Endothelial cell (in vitro differentiated cells): ENCODE data around the gene HES3. TPM values are rescaled to one million over a fixed set of nuclear protein-coding genes. Genes with fewer than 3 reads are reported as not detected.
"Not testable (repeated sequence)": the region's sequence is repeated elsewhere in the genome, so short reads cannot be mapped to it uniquely, and the experiment has no call there.

Experiments
- DNase-seq: peaks from one replicate; pipeline ENCODE4 v3.0.0; 2021; ENCODE audit warnings: low spot score
- H3K27ac Mint-ChIP-seq: one replicate; pipeline ENCODE4 v1.8.0; 2021; ENCODE audit warnings: mixed read lengths, inconsistent platforms; ENCODE audit not compliant: unreplicated experiment
- H3K27me3 Mint-ChIP-seq: one replicate; pipeline ENCODE4 v1.8.0; 2021; ENCODE audit warnings: mild to moderate bottlenecking, moderate library complexity, mixed read lengths, inconsistent platforms; ENCODE audit not compliant: unreplicated experiment
- H3K36me3 Mint-ChIP-seq: one replicate; pipeline ENCODE4 v1.8.0; 2021; ENCODE audit warnings: mild to moderate bottlenecking, low read depth, mixed read lengths, inconsistent platforms; ENCODE audit not compliant: unreplicated experiment
- H3K4me1 Mint-ChIP-seq: one replicate; pipeline ENCODE4 v1.8.0; 2021; ENCODE audit warnings: mild to moderate bottlenecking, mixed read lengths, inconsistent platforms; ENCODE audit not compliant: unreplicated experiment
- H3K4me3 Mint-ChIP-seq: one replicate; pipeline ENCODE4 v1.8.0; 2021; ENCODE audit warnings: mild to moderate bottlenecking, mixed read lengths, inconsistent platforms; ENCODE audit not compliant: unreplicated experiment
- H3K9me3 Mint-ChIP-seq: one replicate; pipeline ENCODE4 v1.8.0; 2021; ENCODE audit warnings: mixed read lengths, inconsistent platforms; ENCODE audit not compliant: unreplicated experiment
- total RNA-seq: library from RNA; stranded (reverse); fragmentation: NEBNext Ultra II Directional; extraction: Animal tissue kit (Norgen Biotek cat#: 25700); gene quantifications from one replicate; pipeline ENCODE4 v1.2.1, GENCODE V29; 2021; ENCODE audit not compliant: unreplicated experiment
- TF ChIP-seq, protein P1 (sequence below): fragments of 200-600 bp; sonication (generic); IDR thresholded peaks from one replicate; pipeline ENCODE4 v1.5.0; 2021; ENCODE audit warnings: antibody characterized with exemption; ENCODE audit not compliant: unreplicated experiment

Gene HES3
- total RNA-seq, 1 donor from 2014 or later = not detected

DNA sequence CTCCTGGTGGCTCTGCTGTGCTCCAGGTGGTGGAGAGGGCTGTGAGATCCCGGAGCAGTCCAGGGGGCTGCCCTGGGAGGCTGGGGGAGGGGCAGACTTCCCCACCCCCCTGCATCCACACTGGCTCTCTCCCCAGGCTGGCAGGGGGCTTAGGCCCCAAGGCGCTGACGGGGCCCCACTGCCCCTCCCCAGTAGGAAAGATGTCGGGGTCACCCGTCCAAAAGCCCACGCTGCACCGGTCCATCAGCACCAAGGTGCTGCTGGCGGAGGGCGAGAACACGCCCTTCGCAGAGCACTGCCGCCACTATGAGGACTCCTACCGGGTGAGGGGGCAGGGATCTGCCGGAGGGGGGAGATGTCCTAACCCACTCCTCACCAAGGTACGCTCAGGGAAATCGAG lies 32.2 kb upstream of the HES3 start:
- no peaks in the 10 kb centered on the region for H3K4me1 Mint-ChIP-seq
- H3K27me3 Mint-ChIP-seq = peaks cover 11% of the 10 kb centered on the region
- no peak for DNase-seq
- TF ChIP-seq, protein P1, sequence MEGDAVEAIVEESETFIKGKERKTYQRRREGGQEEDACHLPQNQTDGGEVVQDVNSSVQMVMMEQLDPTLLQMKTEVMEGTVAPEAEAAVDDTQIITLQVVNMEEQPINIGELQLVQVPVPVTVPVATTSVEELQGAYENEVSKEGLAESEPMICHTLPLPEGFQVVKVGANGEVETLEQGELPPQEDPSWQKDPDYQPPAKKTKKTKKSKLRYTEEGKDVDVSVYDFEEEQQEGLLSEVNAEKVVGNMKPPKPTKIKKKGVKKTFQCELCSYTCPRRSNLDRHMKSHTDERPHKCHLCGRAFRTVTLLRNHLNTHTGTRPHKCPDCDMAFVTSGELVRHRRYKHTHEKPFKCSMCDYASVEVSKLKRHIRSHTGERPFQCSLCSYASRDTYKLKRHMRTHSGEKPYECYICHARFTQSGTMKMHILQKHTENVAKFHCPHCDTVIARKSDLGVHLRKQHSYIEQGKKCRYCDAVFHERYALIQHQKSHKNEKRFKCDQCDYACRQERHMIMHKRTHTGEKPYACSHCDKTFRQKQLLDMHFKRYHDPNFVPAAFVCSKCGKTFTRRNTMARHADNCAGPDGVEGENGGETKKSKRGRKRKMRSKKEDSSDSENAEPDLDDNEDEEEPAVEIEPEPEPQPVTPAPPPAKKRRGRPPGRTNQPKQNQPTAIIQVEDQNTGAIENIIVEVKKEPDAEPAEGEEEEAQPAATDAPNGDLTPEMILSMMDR = no peak
- no peaks in the 10 kb centered on the region for H3K36me3 Mint-ChIP-seq
- H3K9me3 Mint-ChIP-seq = no peaks in the 10 kb centered on the region
- no peak overlapping the region for H3K4me3 Mint-ChIP-seq
- no peak overlapping the region for H3K27ac Mint-ChIP-seq

DNA sequence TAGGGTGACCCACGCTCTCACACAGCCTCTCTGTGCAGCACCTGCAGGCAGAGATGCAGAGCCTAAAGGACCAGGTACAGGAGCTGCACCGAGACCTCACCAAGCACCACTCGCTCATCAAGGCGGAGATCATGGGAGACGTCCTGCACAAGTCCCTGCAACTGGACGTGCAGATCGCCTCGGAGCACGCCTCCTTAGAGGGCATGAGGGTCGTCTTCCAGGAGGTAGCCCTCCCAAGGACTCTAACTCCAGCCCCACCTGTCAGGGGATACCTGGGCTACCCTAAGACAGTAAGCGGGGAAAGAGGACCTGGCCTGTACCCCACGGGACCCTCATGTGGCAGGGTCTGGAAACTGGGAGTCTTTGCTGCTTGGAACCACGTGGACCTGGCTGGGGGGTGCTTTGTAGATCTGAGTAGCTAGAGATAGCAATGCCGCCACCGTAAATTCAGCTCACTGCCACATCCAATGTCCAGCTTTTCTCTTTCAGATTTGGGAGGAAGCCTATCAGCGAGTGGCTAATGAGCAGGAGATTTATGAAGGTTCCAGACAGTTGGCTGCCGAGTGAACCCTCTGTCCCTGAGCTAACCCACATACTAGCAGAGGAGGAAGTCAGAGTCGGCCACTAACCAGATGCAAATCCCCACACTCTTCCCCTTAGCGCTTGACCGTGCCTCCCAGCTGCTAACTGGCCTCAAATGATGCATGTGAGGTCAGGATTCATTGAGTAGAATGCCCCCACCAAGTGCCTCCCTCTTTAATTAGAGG lies 31.6 kb upstream of the HES3 start:
- Mint-ChIP-seq H3K4me1 (no peaks in the 10 kb centered on the region), H3K36me3 (peaks cover 2% of the 10 kb centered on the region), H3K9me3 (no peaks in the 10 kb centered on the region), H3K4me3 (no peak overlapping the region), H3K27me3 (peaks cover 11% of the 10 kb centered on the region), H3K27ac (no peak overlapping the region)
- no peak for DNase-seq
- TF ChIP-seq, protein P1 = no peak

DNA sequence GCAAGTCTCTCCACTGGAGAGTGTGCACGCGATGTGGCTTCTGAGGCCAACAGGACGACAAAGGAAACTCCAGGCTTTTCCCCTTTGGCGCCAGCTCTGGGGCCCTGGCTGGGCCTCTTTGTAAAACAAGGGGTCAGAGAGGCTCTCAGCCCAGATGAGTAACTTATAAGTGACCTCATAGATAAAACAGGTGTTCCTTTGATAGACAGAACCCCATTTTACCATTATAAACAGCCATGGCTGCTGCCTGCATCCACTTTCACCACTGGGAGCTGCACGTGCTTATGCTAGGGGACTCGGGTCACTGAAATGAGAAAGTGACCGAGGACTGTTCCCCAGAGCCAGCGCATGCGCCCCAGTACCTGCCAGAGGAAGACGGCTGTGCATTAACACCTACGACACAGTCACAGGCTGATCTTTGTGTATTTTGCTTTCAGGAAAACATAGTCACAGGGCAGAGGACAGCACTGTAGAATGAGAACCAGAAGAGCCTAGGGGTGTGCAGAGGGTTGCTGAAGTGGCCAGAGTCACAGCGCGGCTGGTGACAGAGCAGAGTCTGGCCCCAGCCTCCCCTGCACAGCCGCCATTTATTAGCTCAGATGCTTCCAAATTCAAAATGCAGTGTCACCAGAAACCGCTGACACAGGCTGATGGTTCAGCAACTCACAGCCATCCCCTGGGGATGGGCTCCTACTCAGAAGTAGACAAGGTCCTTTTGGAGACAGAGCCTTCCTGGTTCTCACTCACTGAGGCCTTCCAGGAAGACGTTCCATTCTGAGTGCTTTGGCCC lies 25.4 kb upstream of the HES3 start:
- Mint-ChIP-seq H3K4me3 (no peak overlapping the region), H3K27me3 (peaks cover 1% of the 10 kb centered on the region), H3K9me3 (no peaks in the 10 kb centered on the region), H3K36me3 (peaks cover 6% of the 10 kb centered on the region), H3K27ac (no peak overlapping the region), H3K4me1 (peaks cover 2% of the 10 kb centered on the region)
- no peak for DNase-seq
- TF ChIP-seq, protein P1 = no peak

DNA sequence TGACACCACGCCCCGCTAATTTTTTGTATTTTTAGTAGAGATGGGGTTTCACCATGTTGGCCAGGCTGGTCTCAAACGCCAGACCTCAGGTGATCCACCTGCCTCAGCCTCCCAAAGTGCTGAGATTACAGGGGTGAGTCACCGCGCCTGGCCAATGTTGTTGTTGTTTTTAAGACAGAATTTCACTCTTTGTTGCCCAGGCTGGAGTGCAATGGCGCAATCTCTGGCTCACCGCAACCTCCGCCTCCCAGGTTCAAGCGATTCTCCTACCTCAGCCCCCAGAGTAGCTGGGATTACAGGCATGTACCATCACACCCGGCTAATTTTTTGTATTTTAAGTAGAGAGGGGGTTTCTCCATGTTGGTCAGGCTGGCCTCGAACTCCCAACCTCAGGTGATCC lies 24.3 kb upstream of the HES3 start:
- not testable (repeated sequence) for H3K27me3 Mint-ChIP-seq, H3K4me3 Mint-ChIP-seq, H3K4me1 Mint-ChIP-seq, H3K9me3 Mint-ChIP-seq, H3K27ac Mint-ChIP-seq, DNase-seq
- H3K36me3 Mint-ChIP-seq = peaks cover 17% of the 10 kb centered on the region

DNA sequence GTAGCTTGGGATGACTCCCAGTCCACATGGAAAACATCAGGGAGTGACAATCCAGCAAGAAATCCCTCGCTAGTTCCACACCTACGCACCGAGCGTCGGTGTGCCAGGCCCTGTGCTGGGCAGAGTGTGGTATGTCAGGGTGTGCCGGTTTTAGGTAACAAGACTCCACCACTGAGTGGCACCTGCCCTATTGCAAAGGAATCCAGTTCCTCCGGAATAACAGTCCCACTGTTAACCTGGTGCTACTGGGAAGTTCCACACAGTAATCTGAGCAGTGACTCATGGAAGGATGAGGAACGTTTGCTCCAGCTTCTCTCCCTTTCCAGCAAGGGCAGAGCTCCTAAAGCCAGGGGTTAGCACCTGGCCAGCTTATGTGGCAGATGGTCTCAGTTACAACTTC lies 23.7 kb upstream of the HES3 start:
- Mint-ChIP-seq H3K27ac (no peak overlapping the region), H3K9me3 (no peaks in the 10 kb centered on the region), H3K27me3 (peaks cover 1% of the 10 kb centered on the region), H3K36me3 (peaks cover 22% of the 10 kb centered on the region), H3K4me3 (no peak overlapping the region), H3K4me1 (peaks cover 2% of the 10 kb centered on the region)
- TF ChIP-seq, protein P1 = no peak
- no peak for DNase-seq
